B cell (primary cell): ENCODE measurements around the gene EMID1. TPM values are rescaled to one million over a fixed set of nuclear protein-coding genes. Genes with fewer than 3 reads are reported as not detected.

ENCODE experiments used
- ATAC-seq: fragments of 200-7000 bp; cut with Tn5 transposase; one replicate; pipeline ENCODE4 v1.10.0; 2021; ENCODE audit warnings: low read depth, mild to moderate bottlenecking, moderate number of reproducible peaks, moderate library complexity
- CTCF ChIA-PET: fragments of 350-600 bp; sonication (Branson Sonifier 250); formaldehyde crosslinking; loops from one replicate; lab custom pipeline; 2021; ENCODE audit warnings: antibody characterized with exemption, inconsistent platforms; lab: Charles Lee
- POLR2A ChIA-PET: fragments of 350-600 bp; sonication (Branson Sonifier 250); formaldehyde crosslinking; loops from one replicate; lab custom pipeline; 2021; ENCODE audit warnings: antibody characterized with exemption; lab: Charles Lee
- DNase-seq: peaks from one replicate; pipeline ENCODE4 v3.0.0; 2013
- H2AFZ ChIP-seq: 2 replicates; pipeline ENCODE4 v1.6.1; 2012; ENCODE audit warnings: mild to moderate bottlenecking, low read depth, low read length; ENCODE audit not compliant: insufficient read depth, poor library complexity, severe bottlenecking
- H3K27ac ChIP-seq, 2 donors: 1 replicate in 1 of 2; 2 replicates in 1 of 2; pipeline ENCODE4 v1.5.1; 2012 to 2013; ENCODE audit warnings: low read length in 2 of 2, mild to moderate bottlenecking in 2 of 2, moderate library complexity in 1 of 2
- H3K27me3 ChIP-seq, 4 experiments: fragments of 200-600 bp in 1 of 4; sonication (generic) in 1 of 4; replicated peaks in 1 of 4; 1 replicate in 2 of 4; 2 replicates in 2 of 4; pipeline versions ENCODE4 v1.6.1 to v1.7.0; 2013 to 2016; ENCODE audit warnings: low read length in 3 of 4, mild to moderate bottlenecking in 2 of 4, mixed read lengths in 1 of 4, moderate library complexity in 1 of 4; ENCODE audit not compliant: insufficient read depth in 4 of 4, control insufficient read depth in 3 of 4; ENCODE audit errors: control extremely low read depth in 1 of 4
- H3K36me3 ChIP-seq, 2 experiments: replicated peaks in 1 of 2; 1 replicate in 1 of 2; 2 replicates in 1 of 2; pipeline versions ENCODE4 v1.6.1 to v1.7.1; 2013; ENCODE audit warnings: low read length in 1 of 2; ENCODE audit not compliant: insufficient read depth in 2 of 2, control insufficient read depth in 1 of 2; ENCODE audit errors: control extremely low read depth in 1 of 2, extremely low read depth in 1 of 2
- H3K4me1 ChIP-seq, 2 donors: fragments of 200-600 bp in 1 of 2; sonication (generic) in 1 of 2; 1 replicate in 1 of 2; 2 replicates in 1 of 2; pipeline versions ENCODE4 v1.5.1 to v1.6.1; 2013 to 2017; ENCODE audit warnings: low read length in 2 of 2; ENCODE audit not compliant: control insufficient read depth in 2 of 2, insufficient read depth in 2 of 2
- H3K4me2 ChIP-seq: replicated peaks from 2 replicates; pipeline ENCODE3; 2012; ENCODE audit warnings: mild to moderate bottlenecking, low read depth, low read length; ENCODE audit not compliant: poor library complexity, severe bottlenecking
- H3K4me3 ChIP-seq, 5 experiments: fragments of 200-600 bp in 1 of 5; sonication (generic) in 1 of 5; 1 replicate in 3 of 5; 2 replicates in 2 of 5; pipeline versions ENCODE4 v1.5.1 to v1.7.0; 2011 to 2016; ENCODE audit warnings: low read length in 4 of 5, mild to moderate bottlenecking in 4 of 5, low read depth in 2 of 5, control low read depth in 1 of 5, moderate library complexity in 1 of 5; ENCODE audit not compliant: insufficient read depth in 1 of 5; ENCODE audit errors: control extremely low read depth in 1 of 5, extremely low read depth in 1 of 5
- H3K79me2 ChIP-seq: fragments of 200-600 bp; sonication (generic); one replicate; pipeline ENCODE4 v1.6.0; 2016; ENCODE audit warnings: low read length; ENCODE audit not compliant: control insufficient read depth, insufficient read depth
- H3K9ac ChIP-seq: fragments of 200-600 bp; sonication (generic); 2 replicates; pipeline ENCODE4 v1.6.1; 2017; ENCODE audit warnings: mild to moderate bottlenecking, low read length, moderate library complexity
- H3K9me3 ChIP-seq, 3 donors: one replicate each; pipeline versions ENCODE4 v1.6.1 to v1.7.1; 2013; ENCODE audit warnings: low read length in 2 of 3; ENCODE audit not compliant: control insufficient read depth in 2 of 3, insufficient read depth in 1 of 3; ENCODE audit errors: control extremely low read depth in 1 of 3
- H4K20me1 ChIP-seq: 2 replicates; pipeline ENCODE4 v1.6.0; 2012; ENCODE audit warnings: mild to moderate bottlenecking, low read length; ENCODE audit not compliant: insufficient read depth, control insufficient read depth, poor library complexity, severe bottlenecking
- H3K27ac Mint-ChIP-seq: one replicate; pipeline ENCODE4 v1.8.0; 2021; ENCODE audit warnings: mixed read lengths
- H3K27me3 Mint-ChIP-seq: one replicate; pipeline ENCODE4 v1.8.0; 2021; ENCODE audit warnings: mixed read lengths
- H3K4me1 Mint-ChIP-seq: one replicate; pipeline ENCODE4 v1.8.0; 2021; ENCODE audit warnings: mixed read lengths
- H3K4me3 Mint-ChIP-seq: one replicate; pipeline ENCODE4 v1.8.0; 2021; ENCODE audit warnings: mixed read lengths
- H3K9me3 Mint-ChIP-seq: one replicate; pipeline ENCODE4 v1.8.0; 2022; ENCODE audit warnings: mixed read lengths; ENCODE audit not compliant: insufficient read depth
- EZH2 ChIP-seq: IDR thresholded peaks from 2 replicates; pipeline ENCODE4 v1.6.1; 2012; ENCODE audit warnings: borderline replicate concordance, low read depth, mild to moderate bottlenecking, moderate library complexity, low read length; ENCODE audit not compliant: insufficient read depth, poor library complexity, severe bottlenecking
- WGBS: methylation state at CpG from one replicate; pipeline ENCODE4 v1.1.5; 2013; ENCODE audit warnings: missing lambda C conversion rate; ENCODE audit not compliant: insufficient coverage; 5-methylcytosine and 5-hydroxymethylcytosine counted together
- intact Hi-C: fragments of 100-400 bp; cut with micrococcal nuclease; formaldehyde crosslinking; loops from one replicate; pipeline ENCODE4 v1.10.0; 2022
- polyA plus RNA-seq: library from polyadenylated mRNA; depleted of rRNA; stranded (reverse); fragments of >200 nt; gene quantifications from 2 replicates; pipeline ENCODE4 v1.2.3, GENCODE V29; 2012
- total RNA-seq, 2 donors: library from RNA; stranded (reverse); fragments of 120-200 nt in 1 of 2; gene quantifications; 1 replicate in 1 of 2; 2 replicates in 1 of 2; pipeline versions ENCODE4 v1.2.3 to v1.2.4, GENCODE V29; 2013 to 2022
- TF ChIP-seq, protein P1 (sequence below): fragments of 200-600 bp; IDR thresholded peaks from one replicate; pipeline ENCODE4 v1.8.0; 2022; ENCODE audit warnings: antibody characterized with exemption, mild to moderate bottlenecking

Gene EMID1
- total and polyA plus RNA-seq, 2 donors (not counting 1 experiment from before 2014, with no cell fraction given) = not detected

DNA sequence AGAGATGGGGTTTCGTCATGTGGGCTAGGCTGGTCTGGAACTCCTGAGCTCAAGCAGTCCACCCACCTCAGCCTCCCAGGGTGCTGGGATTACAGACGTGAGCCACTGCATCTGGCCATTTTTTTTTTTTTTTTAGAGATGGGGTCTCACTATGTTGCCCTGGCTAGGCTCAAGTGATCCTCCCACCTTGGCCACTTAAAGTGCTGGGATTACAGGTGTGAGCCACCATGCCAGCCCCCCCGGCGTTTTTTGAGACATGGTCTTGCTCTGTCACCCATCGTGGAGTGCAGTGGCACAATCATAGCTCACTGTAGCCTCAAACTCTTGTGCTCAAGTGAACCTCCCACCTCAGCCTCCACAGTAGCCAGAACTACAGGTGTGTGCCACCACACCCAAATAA lies 45.6 kb downstream of the EMID1 start:
- H3K9me3 Mint-ChIP-seq = no peaks in the 10 kb centered on the region
- Histone ChIP-seq H3K4me1 (no peaks in the 10 kb centered on the region), H3K27ac (no peak overlapping the region), H3K9ac (no peak overlapping the region), H3K4me2 (no peak overlapping the region), H3K79me2 (no peaks in the 10 kb centered on the region), H4K20me1 (no peaks in the 10 kb centered on the region), H3K9me3 (no peaks in the 10 kb centered on the region), H3K4me3 (no peak overlapping the region), H2AFZ (no peak overlapping the region), H3K27me3 (peaks cover 0 to 12% (median 0%) of the 10 kb centered on the region in 4 experiments), H3K36me3 (no peaks in the 10 kb centered on the region)
- H3K4me3 Mint-ChIP-seq = no peak overlapping the region
- no peak for DNase-seq
- no peak for TF ChIP-seq EZH2
- TF ChIP-seq, protein P1, sequence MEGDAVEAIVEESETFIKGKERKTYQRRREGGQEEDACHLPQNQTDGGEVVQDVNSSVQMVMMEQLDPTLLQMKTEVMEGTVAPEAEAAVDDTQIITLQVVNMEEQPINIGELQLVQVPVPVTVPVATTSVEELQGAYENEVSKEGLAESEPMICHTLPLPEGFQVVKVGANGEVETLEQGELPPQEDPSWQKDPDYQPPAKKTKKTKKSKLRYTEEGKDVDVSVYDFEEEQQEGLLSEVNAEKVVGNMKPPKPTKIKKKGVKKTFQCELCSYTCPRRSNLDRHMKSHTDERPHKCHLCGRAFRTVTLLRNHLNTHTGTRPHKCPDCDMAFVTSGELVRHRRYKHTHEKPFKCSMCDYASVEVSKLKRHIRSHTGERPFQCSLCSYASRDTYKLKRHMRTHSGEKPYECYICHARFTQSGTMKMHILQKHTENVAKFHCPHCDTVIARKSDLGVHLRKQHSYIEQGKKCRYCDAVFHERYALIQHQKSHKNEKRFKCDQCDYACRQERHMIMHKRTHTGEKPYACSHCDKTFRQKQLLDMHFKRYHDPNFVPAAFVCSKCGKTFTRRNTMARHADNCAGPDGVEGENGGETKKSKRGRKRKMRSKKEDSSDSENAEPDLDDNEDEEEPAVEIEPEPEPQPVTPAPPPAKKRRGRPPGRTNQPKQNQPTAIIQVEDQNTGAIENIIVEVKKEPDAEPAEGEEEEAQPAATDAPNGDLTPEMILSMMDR = no peak
- no peaks in the 10 kb centered on the region for H3K4me1 Mint-ChIP-seq
- intact Hi-C loops = no loop called here
- peaks cover 5% of the 10 kb centered on the region for H3K27me3 Mint-ChIP-seq
- CTCF ChIA-PET = no interaction called here
- POLR2A ChIA-PET = interaction anchor here (0.7 kb wide), 2 partner anchors 417 to 1969 kb away, joined by 3 to 4 read pairs; no protein-coding TSS in a partner anchor
- ATAC-seq = no peak
- H3K27ac Mint-ChIP-seq = no peak overlapping the region
- WGBS = 98% methylated on average over 4 of the region's 5 CpGs

DNA sequence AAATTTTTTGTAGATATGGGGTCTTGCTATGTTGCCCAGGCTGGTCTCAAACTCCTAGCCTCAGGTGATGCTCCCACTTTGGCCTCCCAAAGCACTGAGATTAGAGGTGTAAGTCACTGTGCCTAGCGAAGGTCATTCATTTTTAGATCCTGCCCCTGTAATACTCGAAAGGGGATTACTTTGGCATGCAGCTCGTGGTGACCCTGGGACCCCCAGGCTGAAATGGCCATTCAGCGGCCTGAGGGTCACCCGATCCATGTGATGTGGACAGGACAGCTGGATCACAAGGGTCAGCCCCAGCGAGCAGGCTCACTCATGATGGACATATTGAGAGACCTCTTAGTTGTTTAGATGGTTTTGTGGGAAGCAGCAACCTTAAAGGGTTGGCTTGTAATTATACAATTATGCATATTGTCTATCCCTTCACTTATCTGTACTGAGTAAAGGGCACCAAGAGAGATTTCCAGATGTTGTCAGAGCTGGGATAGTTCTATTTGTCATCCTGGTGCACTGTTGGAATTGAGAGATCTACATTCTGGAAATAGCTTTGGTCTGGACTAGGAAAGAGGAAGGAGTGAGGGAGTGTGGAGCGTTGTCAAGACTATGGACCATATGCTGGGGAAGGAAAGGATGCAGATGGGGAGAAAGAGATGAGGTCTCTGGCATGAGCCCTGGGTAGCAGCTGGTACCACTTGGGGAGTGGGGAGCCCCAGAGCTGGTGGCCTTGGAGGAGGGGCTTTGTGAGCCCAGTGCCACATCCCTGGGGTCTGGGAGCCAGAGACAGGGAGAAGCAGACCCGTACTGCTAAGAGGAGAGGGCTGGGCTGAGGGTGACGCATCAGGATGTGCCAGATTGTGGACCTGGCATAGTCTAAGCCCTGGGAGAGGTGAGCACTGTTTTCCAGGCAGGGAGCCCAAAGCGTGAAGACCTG lies 46.5 kb downstream of the EMID1 start:
- Histone ChIP-seq H3K27ac (no peak overlapping the region), H2AFZ (no peak overlapping the region), H3K4me3 (no peak overlapping the region), H3K4me2 (no peak overlapping the region), H3K4me1 (no peaks in the 10 kb centered on the region), H3K36me3 (no peaks in the 10 kb centered on the region), H3K79me2 (no peaks in the 10 kb centered on the region), H3K9me3 (no peaks in the 10 kb centered on the region), H3K9ac (no peak overlapping the region), H4K20me1 (no peaks in the 10 kb centered on the region), H3K27me3 (peaks cover 0 to 12% (median 0%) of the 10 kb centered on the region in 4 experiments)
- DNase-seq = no peak
- intact Hi-C loops = no loop called here
- 95% methylated on average over 10 of the region's 10 CpGs for WGBS
- Mint-ChIP-seq H3K27me3 (peaks cover 5% of the 10 kb centered on the region), H3K4me3 (no peak overlapping the region), H3K4me1 (no peaks in the 10 kb centered on the region), H3K27ac (no peak overlapping the region), H3K9me3 (no peaks in the 10 kb centered on the region)
- POLR2A ChIA-PET = no interaction called here
- no peak for ATAC-seq
- TF ChIP-seq EZH2 = no peak
- TF ChIP-seq, protein P1 = no peak
- CTCF ChIA-PET = no interaction called here
